ENCODE data around the gene PASK.

PASK gene

GRCh38 chr2:241179899-241180298, 30.6 kb upstream of the PASK start:
- no peak for DNase-seq (ENCODE audit: low read depth)

GRCh38 chr2:241178961-241179360, 29.7 kb upstream of the PASK start:
- DNase-seq (ENCODE audit: low read depth), result no peak

DNA sequence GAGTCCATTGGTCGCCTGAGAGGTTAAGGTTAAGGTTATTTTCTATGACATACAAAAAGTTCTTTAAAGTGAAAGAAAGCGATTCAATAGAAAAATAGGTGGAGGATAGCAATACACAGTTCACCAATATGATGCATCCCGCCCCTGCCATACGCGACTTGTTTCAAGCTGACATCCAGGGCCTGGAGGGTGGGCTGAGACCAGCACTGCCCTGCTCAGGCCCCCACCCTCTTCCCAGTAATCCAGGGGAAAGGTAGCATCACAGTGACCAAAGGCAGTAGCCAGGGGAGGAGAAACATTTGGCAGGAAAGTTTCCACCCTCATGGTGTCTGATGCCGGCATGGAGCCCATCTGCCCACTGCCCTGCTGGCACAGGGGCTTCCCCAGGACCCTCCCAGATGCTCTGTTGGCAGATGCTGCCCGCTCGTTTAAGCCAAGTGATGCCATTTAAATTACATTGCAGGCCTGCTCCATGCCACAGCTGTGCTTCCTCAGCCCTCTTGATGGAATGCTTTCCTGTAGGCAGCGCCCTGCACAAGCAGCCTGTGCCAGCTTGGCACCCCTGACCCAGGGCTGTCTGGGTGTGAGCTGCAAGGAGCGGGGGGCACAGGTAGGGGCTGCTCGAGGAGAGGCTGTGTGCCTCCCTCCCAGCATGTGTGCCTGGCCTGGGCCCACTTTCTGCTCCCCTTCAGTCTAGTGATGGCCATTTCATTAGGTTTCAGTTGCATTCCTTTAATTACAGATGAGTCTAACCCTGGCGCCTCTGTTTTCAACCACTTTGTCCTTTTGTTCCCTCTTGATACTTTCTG, 28.5 kb upstream of the PASK start:
- no peak for DNase-seq (ENCODE audit: low read depth)

DNA sequence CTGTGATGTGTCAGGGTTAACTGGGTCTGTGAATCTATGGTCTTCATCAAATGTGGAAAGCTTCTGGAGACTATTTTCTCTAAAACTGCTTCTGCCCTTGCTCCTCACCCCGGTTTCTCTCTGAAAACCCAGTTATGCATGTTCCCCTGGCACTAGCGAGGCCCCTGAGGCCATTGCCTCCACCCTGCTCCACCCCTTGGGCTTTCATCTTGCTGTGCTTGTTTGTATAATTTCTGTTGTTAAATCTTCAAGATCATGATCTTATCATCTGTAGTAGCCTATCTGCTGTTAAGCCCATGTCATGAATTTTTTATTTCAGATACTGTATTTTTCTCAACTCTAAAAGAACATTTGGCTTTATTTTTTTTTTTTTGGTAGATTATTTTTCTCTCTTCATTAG, 24.3 kb upstream of the PASK start:
- DNase-seq (ENCODE audit: low read depth), result no peak

GRCh38 chr2:241168366-241168765, 19.1 kb upstream of the PASK start:
- DNase-seq (ENCODE audit: low read depth), result no peak

- DNase-seq (ENCODE audit: low read depth), result no peak
Observed at GRCh38 chr2:241163601-241164118, 14.4 kb upstream of the PASK start.

DNA sequence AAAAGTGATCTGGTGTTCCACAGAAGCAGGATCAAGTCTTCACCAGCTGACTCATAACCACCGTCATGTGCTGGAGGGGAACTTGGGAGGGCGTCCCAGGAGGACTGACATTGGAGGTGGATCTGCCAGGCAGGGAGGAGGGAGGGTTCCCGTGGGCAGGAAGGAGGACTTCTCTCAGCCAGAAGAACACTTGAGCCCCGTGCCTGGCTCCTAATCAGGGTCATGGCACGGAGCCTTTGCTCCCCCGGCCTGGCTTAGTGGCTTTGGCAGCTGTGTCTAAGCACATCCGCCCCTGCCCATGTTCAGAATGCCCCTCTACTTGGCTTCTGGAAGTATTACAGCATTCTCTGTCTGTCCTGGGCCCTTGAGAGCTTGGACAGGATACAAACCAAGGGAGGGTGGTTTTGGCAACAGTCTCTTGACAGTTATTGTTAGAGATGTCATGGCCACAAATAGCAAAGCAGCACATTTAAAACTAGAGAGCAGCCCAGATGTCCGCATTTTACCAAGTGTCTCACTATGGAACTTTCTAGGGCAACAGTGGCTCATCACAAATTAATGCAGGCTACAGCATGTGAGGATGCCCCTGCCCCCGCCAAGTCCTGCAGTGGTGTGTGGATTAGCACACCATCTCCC, 12.5 kb upstream of the PASK start:
- no peak for DNase-seq (ENCODE audit: low read depth)

DNA sequence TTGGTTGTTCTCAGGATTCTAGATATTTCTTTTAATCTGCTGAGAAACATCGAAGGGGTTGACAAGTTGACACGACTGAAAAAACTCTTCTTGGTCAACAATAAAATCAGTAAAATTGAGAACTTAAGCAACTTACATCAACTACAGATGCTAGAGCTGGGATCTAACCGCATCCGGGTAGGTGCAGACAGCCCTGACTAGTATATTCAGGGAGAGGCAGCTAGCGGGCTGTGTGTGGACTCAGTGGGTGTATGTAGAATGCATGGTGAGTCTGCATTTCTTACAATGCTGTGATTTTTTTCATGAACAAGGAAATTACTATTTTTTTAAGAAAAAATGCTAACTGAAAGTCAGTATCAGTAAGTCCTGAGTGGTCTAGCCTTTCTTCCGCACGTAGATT, 11.0 kb upstream of the PASK start:
- DNase-seq (ENCODE audit: low read depth), result no peak

DNA sequence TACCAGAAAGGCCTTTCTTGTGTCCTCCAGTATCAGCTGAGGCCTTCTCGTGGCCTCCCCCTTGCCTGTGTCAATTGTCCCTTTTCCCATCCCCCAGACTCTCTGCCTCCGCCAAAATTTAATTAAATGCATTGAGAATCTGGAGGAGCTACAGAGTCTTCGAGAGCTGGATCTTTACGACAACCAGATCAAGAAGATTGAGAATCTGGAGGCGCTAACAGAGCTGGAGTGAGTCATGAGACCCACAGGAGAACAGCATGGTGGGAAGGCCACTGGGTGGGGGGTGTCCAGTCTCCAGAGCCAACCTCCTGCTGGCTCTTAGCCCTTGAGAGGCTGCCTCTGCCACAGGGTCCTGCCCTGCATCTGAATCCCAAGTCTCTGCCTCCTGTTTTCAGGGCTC, 9.8 kb upstream of the PASK start:
- DNase-seq (ENCODE audit: low read depth), result no peak

DNA sequence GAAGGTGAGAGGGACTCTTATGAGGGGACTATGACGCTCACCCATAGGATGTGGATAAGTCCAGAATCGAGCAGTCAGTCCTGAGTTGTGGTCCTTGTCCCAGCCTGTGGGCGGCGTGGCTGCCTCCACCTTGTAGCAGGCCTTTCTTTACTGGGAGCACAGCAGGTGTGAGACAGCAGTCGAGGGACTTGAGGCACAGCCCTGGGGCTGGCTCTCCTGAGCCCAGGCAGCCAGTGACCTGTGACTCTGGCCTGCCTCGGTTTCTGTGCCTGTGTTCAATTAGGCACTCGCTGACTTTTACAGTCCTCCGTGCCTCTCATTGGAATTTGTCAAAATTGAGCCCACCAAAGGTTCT, 9.3 kb upstream of the PASK start:
- DNase-seq (ENCODE audit: low read depth), result no peak

DNA sequence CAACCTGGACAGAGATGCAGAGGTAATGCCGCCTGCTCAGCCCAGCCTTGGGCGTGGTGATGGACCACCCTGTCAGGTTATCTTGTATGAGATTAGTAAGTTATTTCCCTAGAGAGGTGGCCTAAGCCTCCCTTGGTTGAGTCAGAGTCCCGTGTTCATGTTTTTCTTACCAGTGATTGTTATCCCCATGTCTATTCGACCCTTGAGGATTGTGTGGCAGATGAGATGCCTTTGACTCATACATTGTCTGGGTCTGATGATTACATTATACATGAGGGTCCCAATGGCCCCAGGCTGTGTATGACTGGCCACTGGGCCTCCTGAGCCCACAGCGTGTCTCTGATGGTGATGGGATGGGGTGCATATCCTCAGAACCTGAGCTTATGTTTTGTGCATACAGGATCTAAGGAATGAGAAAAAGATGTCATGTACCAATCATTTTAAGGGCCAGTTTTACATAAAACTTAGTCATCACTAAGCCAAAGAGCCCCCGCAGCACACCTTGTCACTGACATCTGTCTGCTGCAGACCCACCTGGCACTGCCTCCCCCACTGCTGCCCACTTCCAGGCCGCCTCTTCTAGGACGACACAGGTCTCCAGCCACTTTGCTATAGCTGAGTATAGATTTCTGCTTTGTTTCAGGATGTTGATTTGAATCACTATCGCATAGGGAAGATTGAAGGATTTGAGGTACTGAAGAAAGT, 8.7 kb upstream of the PASK start:
- DNase-seq (ENCODE audit: low read depth), result no peak

DNA sequence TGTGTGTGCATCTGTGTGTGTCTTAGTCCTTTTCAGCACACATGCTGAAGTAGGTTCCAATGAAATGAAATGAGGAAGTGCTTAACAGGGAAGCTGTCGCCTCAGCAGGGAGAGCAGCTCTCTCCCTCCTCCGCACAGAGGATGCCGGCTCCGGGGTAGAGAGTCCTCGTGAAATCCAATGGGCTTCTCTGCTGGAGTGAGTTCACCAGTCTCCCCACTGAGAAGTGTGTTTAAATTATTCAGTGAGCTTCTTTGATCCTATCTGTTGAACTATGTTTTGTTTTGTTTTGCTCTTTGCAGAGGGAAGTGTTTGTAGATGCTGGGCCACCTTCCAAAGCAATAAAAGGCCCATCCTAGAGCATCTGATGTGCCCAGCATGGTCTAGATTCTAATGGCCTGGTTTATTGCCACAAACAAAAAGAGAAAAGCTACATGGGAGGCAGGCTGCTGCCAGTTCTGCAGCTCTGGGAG, 7.7 kb upstream of the PASK start:
- no peak for DNase-seq (ENCODE audit: low read depth)

- no peak for DNase-seq (ENCODE audit: low read depth)
Observed at GRCh38 chr2:241155936-241156335, 6.7 kb upstream of the PASK start.

DNA sequence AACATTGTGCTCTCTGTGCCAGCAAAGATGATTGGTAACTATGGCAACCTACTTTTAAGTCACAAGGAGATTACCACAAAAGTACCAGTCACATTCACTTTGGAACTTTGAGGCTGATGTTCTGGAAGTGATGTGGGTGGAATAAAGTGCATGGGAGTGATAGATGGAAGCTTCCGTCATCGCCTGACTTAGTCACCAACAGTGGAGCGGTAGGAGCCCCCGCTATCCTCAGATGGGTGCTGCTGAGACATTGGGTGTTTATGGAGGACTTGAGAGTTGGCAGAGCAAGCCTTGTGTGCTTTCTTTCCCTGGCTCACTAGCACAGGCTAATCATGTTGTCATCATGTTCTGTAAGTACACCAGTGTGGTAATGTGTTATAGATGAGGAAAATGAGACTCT, 5.6 kb upstream of the PASK start:
- no peak for DNase-seq (ENCODE audit: low read depth)

DNA sequence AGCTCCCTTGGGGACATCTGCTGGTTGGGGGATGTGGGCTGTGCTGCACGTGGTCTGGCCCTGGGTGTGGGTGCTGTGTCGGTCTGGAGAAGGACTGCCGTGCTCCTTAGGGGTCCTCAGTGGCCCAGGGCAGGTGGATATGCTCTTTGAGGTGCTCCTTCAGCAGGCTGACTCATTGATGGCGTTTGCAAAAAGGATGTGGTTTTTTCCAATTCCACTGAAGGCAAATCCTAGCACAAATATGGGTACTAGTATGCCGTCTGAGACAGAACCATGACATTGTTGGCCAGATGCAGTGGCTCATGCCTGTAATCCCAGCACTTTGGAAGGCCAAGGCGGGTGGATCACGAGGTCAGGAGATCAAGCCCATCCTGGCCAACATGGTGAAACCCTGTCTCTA, 4.3 kb upstream of the PASK start:
- DNase-seq (ENCODE audit: low read depth), result no peak

GRCh38 chr2:241151934-241152660, 2.8 kb upstream of the PASK start:
- no peak for DNase-seq (ENCODE audit: low read depth)

DNA sequence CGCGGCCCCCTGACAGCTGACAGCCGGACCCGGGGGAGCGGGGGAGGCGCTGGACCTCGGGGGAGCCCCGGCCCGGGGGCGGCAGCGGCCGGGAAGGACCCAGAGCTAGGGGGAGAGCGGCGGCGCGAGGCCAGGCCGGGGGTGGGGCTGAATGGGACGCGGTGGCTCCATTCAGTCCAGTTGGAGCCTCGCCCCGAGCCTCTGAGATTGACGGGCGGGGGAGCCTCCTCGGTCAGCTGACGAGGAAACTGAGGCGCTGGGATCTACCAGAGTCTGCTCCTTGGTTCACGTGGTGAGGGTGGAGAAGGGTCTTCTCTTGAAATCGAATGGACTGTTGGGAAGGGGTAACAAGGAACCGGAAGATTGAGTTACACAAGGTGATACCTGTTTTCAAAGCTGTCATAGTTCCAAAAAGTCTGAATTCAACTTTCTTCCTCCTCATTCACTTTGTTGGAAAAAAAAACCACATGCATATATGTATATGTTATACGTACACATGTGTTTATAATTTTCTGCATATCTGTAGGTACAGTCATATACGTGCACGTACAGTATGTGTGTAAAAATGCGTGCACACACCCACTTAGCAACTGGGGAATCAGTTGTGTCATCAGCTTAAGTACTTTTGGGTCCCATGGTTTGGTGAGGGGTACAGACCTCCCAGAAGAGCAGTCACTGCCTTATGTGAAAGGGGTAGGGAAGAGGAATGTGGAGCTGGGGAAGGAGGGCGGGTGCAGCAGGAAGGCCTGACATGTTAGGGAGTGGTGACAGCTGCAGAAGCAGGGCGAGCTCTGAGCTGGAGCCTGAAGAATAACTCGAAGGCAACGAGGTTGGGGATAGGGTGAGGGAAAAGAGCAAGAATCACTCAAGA, 1.6 kb upstream of the PASK start:
- no peak for DNase-seq (ENCODE audit: low read depth)

DNA sequence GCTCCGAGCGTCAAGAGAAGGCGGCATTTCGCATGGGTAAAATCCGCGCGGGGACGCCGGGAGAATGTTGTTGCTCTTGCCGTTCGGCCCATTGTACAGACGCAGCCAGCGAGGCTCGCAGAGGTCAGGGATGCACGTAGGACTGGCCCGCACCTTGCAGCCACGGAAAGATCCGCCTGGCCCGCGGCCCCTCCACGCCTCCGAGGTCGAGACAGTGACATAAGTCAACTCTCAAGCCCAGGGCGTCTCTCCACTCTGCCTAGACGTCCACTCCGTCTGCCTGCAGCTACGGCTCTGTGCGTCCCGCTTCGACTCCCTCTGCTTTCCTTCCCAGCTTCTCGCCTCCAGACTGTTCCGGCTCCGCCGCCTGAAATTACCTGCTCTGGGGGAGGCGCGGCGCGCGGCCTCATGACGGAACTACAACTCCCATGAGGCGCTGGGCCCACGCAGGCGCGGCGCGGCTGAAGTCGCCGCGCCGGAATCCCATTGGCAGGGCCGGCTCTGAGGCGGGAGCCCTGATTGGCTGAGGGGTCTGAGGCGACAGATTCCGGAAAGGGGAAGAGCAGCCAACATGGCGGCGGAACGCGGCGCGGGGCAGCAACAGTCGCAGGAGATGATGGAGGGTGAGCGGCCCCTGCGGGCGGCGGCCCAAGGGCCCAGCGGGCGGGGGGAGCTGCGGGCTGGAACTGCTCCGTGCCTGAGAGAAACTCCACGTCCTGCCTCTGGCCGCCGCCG, 820 bp upstream of the PASK start, which contains the start of gene PPP1R7:
TSS of gene PPP1R7 (plus strand) at position 543 of the 735 bp plus-strand sequence. CDS start at position 572, 29 bp downstream.
- DNase-seq (ENCODE audit: low read depth), result peak; percentile 92

DNA sequence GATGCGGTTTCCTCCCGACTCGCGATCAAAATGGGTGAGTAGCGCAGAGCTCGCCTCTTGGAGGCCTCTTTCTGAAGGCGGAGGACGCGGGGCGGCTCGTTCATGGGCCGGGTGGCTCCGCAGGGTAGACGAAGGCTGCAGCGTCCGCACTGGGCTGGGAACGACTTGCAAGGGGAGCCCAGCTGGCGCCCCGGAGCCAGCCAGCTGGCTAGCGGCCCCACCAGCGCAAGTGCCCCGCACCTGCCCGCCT, 328 bp upstream of the PASK start:
- DNase-seq (ENCODE audit: low read depth), result no peak

DNA sequence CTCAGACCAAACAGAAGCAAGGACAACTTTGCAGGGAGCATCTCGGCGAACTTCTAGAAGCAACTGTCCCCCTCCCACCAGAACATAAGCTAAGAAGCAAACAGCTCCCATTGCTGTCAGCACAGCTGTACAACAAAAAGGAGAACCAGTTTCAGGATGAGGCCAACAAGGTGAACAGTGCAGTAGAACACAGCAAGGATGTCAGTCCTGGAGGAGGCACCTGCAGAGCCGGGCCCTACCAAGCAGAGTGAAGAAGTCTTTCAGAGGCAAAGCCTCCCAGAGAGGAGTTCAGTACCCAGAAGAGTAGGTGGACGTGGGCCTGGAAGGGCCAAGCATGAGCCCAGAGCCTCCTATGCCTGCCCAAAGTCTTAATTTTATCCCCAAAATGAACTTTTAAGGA, 1.0 kb downstream of the PASK start:
- no peak for DNase-seq (ENCODE audit: low read depth)

- no peak for DNase-seq (ENCODE audit: low read depth)
Observed at GRCh38 chr2:241147336-241147735, 1.9 kb downstream of the PASK start.
